Lower leg skin (tissue), 4 donors: ENCODE results near the gene SCRT2. TPM values are rescaled to one million over a fixed set of nuclear protein-coding genes. Genes with fewer than 3 reads are reported as not detected.

Source experiments
- DNase-seq, 2 donors: peaks; one replicate each; pipeline ENCODE4 v3.0.0-alpha.2; 2019; ENCODE audit warnings: low spot score in 2 of 2
- H3K4me3 ChIP-seq: fragments of 200-600 bp; sonication (generic); 2 replicates; pipeline ENCODE4 v1.5.1; 2017; ENCODE audit warnings: mild to moderate bottlenecking, low read depth; ENCODE audit not compliant: poor library complexity, severe bottlenecking
- CTCF ChIP-seq, 3 donors: fragments of 450-650 bp; IDR thresholded peaks; one replicate each; pipeline ENCODE4 v1.5.1; 2016; ENCODE audit warnings: antibody characterized with exemption in 3 of 3, mild to moderate bottlenecking in 3 of 3, moderate library complexity in 2 of 3
- POLR2A ChIP-seq, 2 donors: fragments of 450-650 bp; IDR thresholded peaks; one replicate each; pipeline ENCODE4 v1.6.1; 2016 to 2017; ENCODE audit warnings: antibody characterized with exemption in 2 of 2, mild to moderate bottlenecking in 1 of 2, moderate library complexity in 1 of 2
- WGBS, 2 donors: methylation state at CpG; one replicate each; pipeline ENCODE4 v1.1.5; 2018; 5-methylcytosine and 5-hydroxymethylcytosine counted together
- intact Hi-C: fragments of 100-400 bp; cut with DNase I; formaldehyde crosslinking; loops from one replicate; pipeline ENCODE4 v1.15.0; 2023; ENCODE audit warnings: low total_unique reads
- total RNA-seq, 4 donors: library from RNA; depleted of rRNA; stranded (reverse); fragments of >200 nt; gene quantifications; one replicate each; pipeline ENCODE4 v1.1.0, GENCODE V29; 2016

The SCRT2 gene
- total RNA-seq, 4 donors from 2014 or later: not detected

DNA sequence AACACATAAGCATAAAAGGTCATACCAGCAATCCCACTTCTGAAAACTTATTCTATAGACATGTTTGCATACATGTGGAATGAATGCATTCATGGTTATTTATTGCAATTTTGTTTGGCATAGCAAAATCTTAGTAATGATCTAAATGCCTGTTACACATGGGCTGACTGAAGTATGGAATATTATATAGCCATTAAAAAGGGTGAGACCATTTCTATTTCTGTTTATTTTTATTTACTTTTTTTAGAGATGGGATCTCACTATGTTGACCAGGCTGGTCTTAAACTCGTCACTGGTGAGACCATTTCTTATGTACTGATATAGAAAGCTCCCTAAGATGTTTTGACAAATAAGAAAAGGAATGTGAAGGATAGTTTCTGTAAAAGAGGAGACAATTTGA, 14.3 kb upstream of the SCRT2 start:
- WGBS, 2 donors: 47 to 63% methylated on average over 1 of the region's 1 CpG
- no peak for DNase-seq
- intact Hi-C loops: no loop called here
- no peak overlapping the region for H3K4me3 ChIP-seq
- TF ChIP-seq POLR2A (IDR thresholded peaks at IDR 0.05): no peak

DNA sequence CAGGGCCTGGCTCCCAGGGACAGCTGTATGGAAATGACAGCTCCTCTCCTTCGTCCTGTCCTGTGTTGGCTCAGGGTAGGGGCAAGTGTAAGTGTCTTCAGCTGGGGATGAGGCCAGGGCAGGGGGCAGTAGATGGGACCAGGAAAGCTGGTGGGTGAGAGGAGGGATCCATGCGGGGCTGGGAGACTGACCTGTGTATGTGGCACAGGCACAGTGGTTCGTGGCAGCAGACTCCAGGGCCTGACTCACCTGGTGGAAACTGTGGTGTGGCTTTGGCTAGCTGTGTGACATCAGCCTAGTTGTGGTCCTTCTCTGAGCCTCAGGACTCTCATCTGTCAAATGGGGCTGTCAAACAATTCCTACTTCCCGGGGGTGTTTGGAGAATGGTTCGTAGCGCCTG, 13.7 kb upstream of the SCRT2 start:
- no peak overlapping the region for H3K4me3 ChIP-seq
- intact Hi-C loops: no loop called here
- DNase-seq: no peak
- no peak for TF ChIP-seq CTCF (IDR thresholded peaks at IDR 0.05)
- no peak for TF ChIP-seq POLR2A (IDR thresholded peaks at IDR 0.05)
- 69 to 82% methylated on average over 6 of the region's 6 CpGs for WGBS, 2 donors

- WGBS, 2 donors: 18 to 30% methylated on average over 8 to 13 of the region's 13 CpGs
- TF ChIP-seq POLR2A (IDR thresholded peaks at IDR 0.05): no peak
- no peak for TF ChIP-seq CTCF (IDR thresholded peaks at IDR 0.05)
- no peak overlapping the region for H3K4me3 ChIP-seq
- intact Hi-C loops: no loop called here
- no peak for DNase-seq
Measured at GRCh38 chr20:688809-689212, 13.2 kb upstream of the SCRT2 start.

GRCh38 chr20:687468-688203, 12.0 kb upstream of the SCRT2 start:
- no peak for DNase-seq
- 68 to 69% methylated on average over 9 of the region's 9 CpGs for WGBS, 2 donors
- intact Hi-C loops: no loop called here
- no peak for TF ChIP-seq CTCF (IDR thresholded peaks at IDR 0.05)
- TF ChIP-seq POLR2A (IDR thresholded peaks at IDR 0.05): no peak
- H3K4me3 ChIP-seq: no peak overlapping the region

GRCh38 chr20:684676-685319, 9.2 kb upstream of the SCRT2 start:
- 65 to 87% methylated on average over 3 to 4 of the region's 4 CpGs for WGBS, 2 donors
- no peak for TF ChIP-seq POLR2A (IDR thresholded peaks at IDR 0.05)
- TF ChIP-seq CTCF (IDR thresholded peaks at IDR 0.05): no peak
- H3K4me3 ChIP-seq: no peak overlapping the region
- intact Hi-C loops: no loop called here
- DNase-seq: no peak

GRCh38 chr20:682123-682522, 6.5 kb upstream of the SCRT2 start:
- no peak for DNase-seq
- TF ChIP-seq CTCF (IDR thresholded peaks at IDR 0.05) (no peak), POLR2A (IDR thresholded peaks at IDR 0.05) (no peak)
- 58 to 69% methylated on average over 1 of the region's 1 CpG for WGBS, 2 donors
- intact Hi-C loops: no loop called here
- H3K4me3 ChIP-seq: no peak overlapping the region
